HEK293 (cell line): ENCODE data around the gene SETD1A.
A peak's percentile ranks its signal among the peaks of the same experiment; 100 is the strongest.

ENCODE experiments used
- CTCF ChIA-PET: fragments of 350-600 bp; formaldehyde crosslinking; extraction: SDS; loops from one replicate; lab custom pipeline; 2021; ENCODE audit warnings: antibody characterized with exemption; lab: Yijun Ruan, JAX
- POLR2A ChIA-PET: fragments of 300-600 bp; formaldehyde crosslinking; extraction: SDS; loops from one replicate; lab custom pipeline; 2020; ENCODE audit warnings: antibody characterized with exemption, inconsistent platforms; lab: Yijun Ruan, JAX
- H3K27ac ChIP-seq: fragments of 200-500 bp; sonication (Bioruptor generic); 2 replicates; pipeline ENCODE4 v1.5.1; 2014; ENCODE audit warnings: low read depth, low read length, control low read depth, inconsistent platforms; ENCODE audit errors: extremely low read depth
- H3K36me3 ChIP-seq, 2 experiments: fragments of 200-500 bp in 1 of 2; sonication (Bioruptor generic) in 1 of 2; 1 replicate in 1 of 2; 2 replicates in 1 of 2; pipeline ENCODE4 v1.5.1; 2014 to 2017; ENCODE audit warnings: inconsistent platforms in 2 of 2, low read length in 2 of 2; ENCODE audit not compliant: control insufficient read depth in 2 of 2, insufficient read depth in 1 of 2
- H3K4me1 ChIP-seq: fragments of 200-500 bp; sonication (Bioruptor generic); 2 replicates; pipeline ENCODE4 v1.5.1; 2014; ENCODE audit warnings: mild to moderate bottlenecking, low read length, inconsistent platforms; ENCODE audit not compliant: control insufficient read depth, insufficient read depth
- H3K4me3 ChIP-seq: 2 replicates; pipeline ENCODE4 v1.5.1; 2011; ENCODE audit warnings: low read depth, mild to moderate bottlenecking, control low read depth, low read length, moderate library complexity
- H3K9me3 ChIP-seq: fragments of 200-500 bp; sonication (Bioruptor generic); 2 replicates; pipeline ENCODE4 v1.5.1; 2014; ENCODE audit warnings: low read depth, low read length, inconsistent platforms; ENCODE audit not compliant: control insufficient read depth, insufficient read depth
- CTCF ChIP-seq: fragments of 450-650 bp; formaldehyde crosslinking; IDR thresholded peaks from 2 replicates; pipeline ENCODE4 v1.5.1; 2016; ENCODE audit warnings: missing biosample characterization, missing genetic modification characterization
- EGR2 ChIP-seq: fragments of 450-650 bp; formaldehyde crosslinking; IDR thresholded peaks from 2 replicates; pipeline ENCODE4 v1.5.1; 2016; ENCODE audit warnings: low read depth, missing biosample characterization, missing genetic modification characterization
- PRDM1 ChIP-seq: fragments of 450-650 bp; formaldehyde crosslinking; IDR thresholded peaks from 2 replicates; pipeline ENCODE4; 2016; ENCODE audit warnings: missing biosample characterization, missing genetic modification characterization
- SCRT2 ChIP-seq: fragments of 450-650 bp; formaldehyde crosslinking; IDR thresholded peaks from 2 replicates; pipeline ENCODE4 v1.5.1; 2016; ENCODE audit warnings: missing biosample characterization, missing genetic modification characterization
- YY1 ChIP-seq: fragments of 450-650 bp; formaldehyde crosslinking; IDR thresholded peaks from 2 replicates; pipeline ENCODE4 v1.5.1; 2018; ENCODE audit warnings: missing biosample characterization, missing genetic modification characterization
- ZBTB17 ChIP-seq: fragments of 450-650 bp; formaldehyde crosslinking; IDR thresholded peaks from 2 replicates; pipeline ENCODE4 v1.5.1; 2016; ENCODE audit warnings: missing biosample characterization, missing genetic modification characterization
- ZIC2 ChIP-seq: fragments of 450-650 bp; formaldehyde crosslinking; IDR thresholded peaks from 2 replicates; pipeline ENCODE4 v1.5.1; 2016; ENCODE audit warnings: missing biosample characterization, missing genetic modification characterization
- ZNF133 ChIP-seq: fragments of 450-650 bp; formaldehyde crosslinking; IDR thresholded peaks from 2 replicates; pipeline ENCODE4 v1.5.1; 2016; ENCODE audit warnings: missing biosample characterization, missing genetic modification characterization
- ZNF266 ChIP-seq: fragments of 450-650 bp; formaldehyde crosslinking; IDR thresholded peaks from 2 replicates; pipeline ENCODE4 v1.5.1; 2016; ENCODE audit warnings: missing biosample characterization, missing genetic modification characterization, low read depth
- ZNF350 ChIP-seq: fragments of 450-650 bp; formaldehyde crosslinking; IDR thresholded peaks from 2 replicates; pipeline ENCODE4 v1.5.0; 2017; ENCODE audit warnings: missing biosample characterization, mild to moderate bottlenecking, missing genetic modification characterization
- ZNF585B ChIP-seq: fragments of 450-650 bp; formaldehyde crosslinking; IDR thresholded peaks from 2 replicates; pipeline ENCODE4 v1.5.1; 2016; ENCODE audit warnings: missing biosample characterization, missing genetic modification characterization
- ZNF654 ChIP-seq: fragments of 450-650 bp; formaldehyde crosslinking; IDR thresholded peaks from 2 replicates; pipeline ENCODE4 v1.5.1; 2016; ENCODE audit warnings: low read depth, missing biosample characterization, missing genetic modification characterization
- TF ChIP-seq, protein P1 (sequence below): fragments of 450-650 bp; formaldehyde crosslinking; IDR thresholded peaks from 2 replicates; pipeline ENCODE4 v1.5.1; 2016; ENCODE audit warnings: missing biosample characterization, missing genetic modification characterization

SETD1A gene

GRCh38 chr16:30974348-30974747, 16.8 kb downstream of the SETD1A start:
- H3K36me3 ChIP-seq = peaks cover 63 to 98% of the 10 kb centered on the region in 2 experiments
- H3K4me1 ChIP-seq = no peaks in the 10 kb centered on the region
- TF ChIP-seq PRDM1 = 0 out of 2 replicates have a peak, but pooled peaks have one; percentile 14
- TF ChIP-seq ZNF133 (tag by site-specific recombination) = no peak
- peak; percentile 25; the same call in 1 of the 2 replicates for TF ChIP-seq SCRT2 (tag by site-specific recombination)
- CTCF ChIA-PET = interaction anchor here (0.9 kb wide), 1 partner anchor 10 kb away, joined by 4 read pairs; the partner anchor contains the start of gene HSD3B7
- POLR2A ChIA-PET = interaction anchor here (0.7 kb wide), 2 partner anchors 24 to 221 kb away, joined by 3 read pairs; no protein-coding TSS in a partner anchor
- H3K9me3 ChIP-seq = no peaks in the 10 kb centered on the region
- H3K27ac ChIP-seq = no peak overlapping the region
- H3K4me3 ChIP-seq = no peak overlapping the region

DNA sequence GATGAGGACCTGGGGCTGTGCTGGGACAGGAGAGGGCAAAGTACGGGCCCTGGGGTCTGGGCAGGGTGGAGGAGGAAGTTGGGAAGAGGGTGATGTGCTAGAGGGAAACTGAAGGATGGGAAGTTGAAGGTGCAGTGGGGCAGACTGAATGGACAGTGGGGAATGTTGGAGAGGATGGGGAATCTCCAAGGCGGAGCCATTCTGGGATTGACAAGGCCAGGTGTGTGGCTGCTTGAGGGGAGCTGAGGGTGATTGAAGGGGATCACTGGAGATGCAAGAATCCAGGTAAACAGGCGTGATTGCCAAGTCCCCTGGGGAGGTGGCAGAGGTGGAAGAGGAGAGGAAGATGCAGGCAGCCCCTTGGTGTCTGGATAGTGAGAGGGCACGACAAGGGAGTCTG, 18.9 kb downstream of the SETD1A start:
- H3K4me3 ChIP-seq = no peak overlapping the region
- TF ChIP-seq, protein P1, sequence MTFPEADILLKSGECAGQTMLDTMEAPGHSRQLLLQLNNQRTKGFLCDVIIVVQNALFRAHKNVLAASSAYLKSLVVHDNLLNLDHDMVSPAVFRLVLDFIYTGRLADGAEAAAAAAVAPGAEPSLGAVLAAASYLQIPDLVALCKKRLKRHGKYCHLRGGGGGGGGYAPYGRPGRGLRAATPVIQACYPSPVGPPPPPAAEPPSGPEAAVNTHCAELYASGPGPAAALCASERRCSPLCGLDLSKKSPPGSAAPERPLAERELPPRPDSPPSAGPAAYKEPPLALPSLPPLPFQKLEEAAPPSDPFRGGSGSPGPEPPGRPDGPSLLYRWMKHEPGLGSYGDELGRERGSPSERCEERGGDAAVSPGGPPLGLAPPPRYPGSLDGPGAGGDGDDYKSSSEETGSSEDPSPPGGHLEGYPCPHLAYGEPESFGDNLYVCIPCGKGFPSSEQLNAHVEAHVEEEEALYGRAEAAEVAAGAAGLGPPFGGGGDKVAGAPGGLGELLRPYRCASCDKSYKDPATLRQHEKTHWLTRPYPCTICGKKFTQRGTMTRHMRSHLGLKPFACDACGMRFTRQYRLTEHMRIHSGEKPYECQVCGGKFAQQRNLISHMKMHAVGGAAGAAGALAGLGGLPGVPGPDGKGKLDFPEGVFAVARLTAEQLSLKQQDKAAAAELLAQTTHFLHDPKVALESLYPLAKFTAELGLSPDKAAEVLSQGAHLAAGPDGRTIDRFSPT (tag by site-specific recombination) = no peak
- TF ChIP-seq ZNF585B (tag by site-specific recombination) (no peak), ZBTB17 (0 out of 2 replicates have a peak, but pooled peaks have one; percentile 19)
- H3K4me1 ChIP-seq = no peaks in the 10 kb centered on the region
- no peak overlapping the region for H3K27ac ChIP-seq
- H3K9me3 ChIP-seq = no peaks in the 10 kb centered on the region
- peaks cover 48 to 100% of the 10 kb centered on the region in 2 experiments for H3K36me3 ChIP-seq
- ChIA-PET POLR2A (interaction anchor here (0.6 kb wide), 1 partner anchor 40 kb away, joined by 3 read pairs; no protein-coding TSS in a partner anchor), CTCF (interaction anchor here (1.1 kb wide), 1 partner anchor 22 kb away, joined by 3 read pairs; no protein-coding TSS in a partner anchor)

DNA sequence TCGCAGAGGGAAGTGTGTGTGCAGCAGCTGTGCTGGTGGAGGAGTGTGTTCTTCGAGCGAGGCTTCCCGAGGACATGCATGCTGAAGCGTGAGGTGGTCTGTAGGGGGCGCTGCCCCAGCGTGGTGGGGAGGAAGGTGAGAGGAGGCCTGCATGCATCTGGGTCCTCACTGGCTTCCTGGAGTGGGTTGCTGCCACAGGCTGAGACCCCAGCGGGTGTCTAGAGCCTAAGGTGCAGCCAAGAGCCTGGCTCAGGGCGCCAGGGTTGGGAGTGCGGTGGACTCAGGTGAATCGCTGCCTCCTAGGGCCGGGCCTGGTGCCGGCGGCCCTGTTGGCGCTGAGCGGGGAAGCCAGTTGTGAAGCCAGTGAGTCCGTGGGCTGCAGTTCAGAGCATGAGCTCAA, 19.9 kb downstream of the SETD1A start:
- no peaks in the 10 kb centered on the region for H3K4me1 ChIP-seq
- CTCF ChIA-PET = interaction anchor here (0.6 to 1.5 kb wide), 6 partner anchors 21 to 1170 kb away, joined by 3 to 5 read pairs (median 3); no protein-coding TSS in a partner anchor
- H3K4me3 ChIP-seq = no peak overlapping the region
- no peaks in the 10 kb centered on the region for H3K9me3 ChIP-seq
- TF ChIP-seq ZNF654 (peak; percentile 34), ZNF350 (tag by site-specific recombination) (no peak), EGR2 (0 out of 2 replicates have a peak, but pooled peaks have one; percentile 23), CTCF (tag by site-specific recombination) (peak; percentile 73), ZIC2 (tag by site-specific recombination) (0 out of 2 replicates have a peak, but pooled peaks have one; percentile 11), YY1 (tag by site-specific recombination) (no peak), ZNF266 (tag by site-specific recombination) (no peak)
- TF ChIP-seq, all 188 proteins: peak for 4
- Histone ChIP-seq H3K36me3 (peaks cover 38 to 100% of the 10 kb centered on the region in 2 experiments; a peak in 2 of 3 replicates), H3K27ac (no peak overlapping the region)
- POLR2A ChIA-PET = interaction anchor here (0.7 to 1.2 kb wide), 2 partner anchors 13 to 203 kb away, joined by 5 read pairs; partner anchors contain the start of gene FUS
